GM18951 (cell line): ENCODE measurements around the gene REEP3.

Experiments used
- POLR2A ChIP-seq: IDR thresholded peaks from 4 replicates; pipeline ENCODE4 v1.6.1; 2011; ENCODE audit warnings: mild to moderate bottlenecking; ENCODE audit not compliant: insufficient read length, insufficient read depth; ENCODE audit errors: extremely low read depth
- in situ Hi-C: fragments of 300-500 bp; cut with MboI; formaldehyde crosslinking; loops from one replicate; pipeline ENCODE4 v1.12.0; 2022; ENCODE audit warnings: low sequenced_read_pairs, mixed read lengths, inconsistent platforms; ENCODE audit not compliant: unreplicated experiment

The REEP3 gene

DNA sequence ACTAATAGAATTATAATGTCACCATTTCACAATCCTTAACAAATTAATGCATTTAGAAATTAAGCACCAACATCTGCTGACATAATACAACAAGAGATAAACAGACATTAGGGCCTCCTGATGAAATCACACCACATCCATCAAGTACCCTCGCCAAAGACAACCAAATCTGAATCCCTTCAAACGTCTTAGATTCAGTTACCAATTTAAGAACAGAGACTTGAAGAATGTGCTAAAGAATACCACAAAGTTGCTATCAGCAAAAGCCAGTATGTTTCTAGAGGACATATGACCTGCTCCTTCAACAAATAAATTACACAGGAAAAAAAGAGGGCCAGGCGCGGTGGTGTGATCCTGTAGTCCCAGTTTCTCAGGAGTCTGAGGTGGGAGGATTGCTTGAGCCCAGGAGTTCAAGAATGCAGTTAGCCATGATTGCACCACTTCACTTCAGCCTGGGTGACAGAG lies 144.5 kb downstream of the REEP3 start:
- in situ Hi-C loops = no loop called here
- no peak for TF ChIP-seq POLR2A

DNA sequence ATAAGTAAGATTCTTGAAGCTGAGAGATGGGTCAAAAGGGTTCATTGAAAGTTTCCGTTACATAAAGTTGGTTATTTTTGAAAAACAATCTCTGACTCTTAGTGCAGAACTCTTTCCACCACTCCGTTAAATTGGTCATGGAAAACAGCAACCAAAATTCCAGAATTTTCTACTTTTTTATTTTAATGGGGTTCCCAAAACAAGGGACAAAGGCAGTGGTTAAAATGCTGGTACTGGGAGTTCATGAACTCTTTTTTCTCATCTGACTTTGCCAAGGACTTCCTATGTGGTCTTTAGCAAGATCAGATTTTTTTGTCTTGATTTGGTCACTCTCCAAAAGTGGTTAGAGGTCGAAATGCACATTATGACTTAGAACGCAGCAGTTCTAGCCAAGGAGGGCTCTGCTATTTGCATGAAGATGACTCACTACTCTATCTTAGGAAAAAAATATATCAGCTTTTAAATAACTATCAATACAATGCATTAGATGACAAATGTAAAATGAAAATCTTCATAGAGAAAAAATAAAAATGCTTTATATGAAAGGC lies 145.7 kb downstream of the REEP3 start:
- in situ Hi-C loops = no loop called here
- no peak for TF ChIP-seq POLR2A

DNA sequence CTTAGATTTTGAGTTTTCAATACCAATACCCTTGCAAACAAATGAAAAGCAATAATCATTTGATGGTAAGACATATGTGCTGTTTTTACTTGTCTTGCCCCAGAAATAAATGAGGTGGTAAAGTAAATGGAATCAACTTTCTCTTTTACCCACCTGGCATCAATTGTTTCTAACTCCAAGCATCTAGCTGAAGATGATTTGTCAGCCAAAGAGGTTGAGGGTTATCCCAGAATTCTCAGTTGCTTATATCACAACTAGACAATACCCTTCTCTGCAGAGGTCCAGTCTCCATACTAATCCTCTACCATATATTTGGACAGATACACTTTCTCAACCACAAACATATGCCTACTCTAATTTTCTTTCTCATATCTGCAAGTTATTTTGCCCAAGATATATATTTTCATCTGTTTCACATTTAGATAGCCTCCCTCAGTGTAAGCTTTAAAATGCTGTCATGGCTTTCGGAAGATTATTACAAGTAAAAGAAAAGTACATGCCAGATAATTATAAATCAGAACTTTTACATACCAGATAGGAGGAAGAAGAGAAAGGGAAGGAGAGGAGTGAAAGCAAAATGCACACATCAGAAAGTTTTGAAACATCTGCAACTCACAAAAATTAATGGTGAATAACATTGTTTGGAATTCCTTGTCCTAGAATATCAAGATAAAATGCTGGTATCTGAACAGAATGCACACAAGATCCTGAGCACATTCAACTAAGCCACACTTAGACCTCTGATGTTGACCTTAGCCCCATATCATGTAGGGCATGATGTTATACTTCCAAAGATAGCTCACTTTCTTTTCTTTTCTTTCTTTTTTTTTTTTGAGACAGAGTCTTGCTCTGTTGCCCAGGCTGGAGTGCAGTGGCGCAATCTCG lies 146.6 kb downstream of the REEP3 start:
- TF ChIP-seq POLR2A = no peak
- in situ Hi-C loops = no loop called here

DNA sequence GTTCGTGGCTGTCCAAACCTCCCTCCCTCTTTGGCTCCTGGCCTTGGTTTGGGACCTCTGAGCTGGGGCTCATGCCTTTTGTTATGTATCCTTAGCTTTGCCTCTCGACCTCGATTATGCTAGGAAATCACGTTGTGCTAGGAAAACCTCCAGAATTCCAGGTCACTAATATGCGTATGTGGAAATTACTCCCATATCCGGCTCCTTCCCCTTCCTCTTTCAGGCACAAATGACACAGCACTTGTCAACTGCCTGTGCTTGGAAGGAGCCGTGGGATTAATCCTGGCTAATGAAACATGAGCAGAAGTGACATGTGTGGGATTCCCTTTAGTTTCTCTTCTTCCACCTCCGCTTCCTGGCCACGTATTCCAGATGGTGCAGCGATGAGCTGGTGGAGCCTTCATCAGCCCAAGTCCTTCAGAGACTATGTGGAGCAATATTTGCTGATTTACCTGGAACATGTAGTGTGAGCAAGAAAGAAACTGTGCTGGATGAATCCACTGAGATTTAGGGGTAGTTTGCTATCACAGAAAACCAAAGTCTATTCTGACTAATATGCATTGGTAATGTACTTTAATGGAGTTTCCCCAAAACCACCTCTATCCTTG lies 149.2 kb downstream of the REEP3 start:
- in situ Hi-C loops = no loop called here
- TF ChIP-seq POLR2A = no peak

DNA sequence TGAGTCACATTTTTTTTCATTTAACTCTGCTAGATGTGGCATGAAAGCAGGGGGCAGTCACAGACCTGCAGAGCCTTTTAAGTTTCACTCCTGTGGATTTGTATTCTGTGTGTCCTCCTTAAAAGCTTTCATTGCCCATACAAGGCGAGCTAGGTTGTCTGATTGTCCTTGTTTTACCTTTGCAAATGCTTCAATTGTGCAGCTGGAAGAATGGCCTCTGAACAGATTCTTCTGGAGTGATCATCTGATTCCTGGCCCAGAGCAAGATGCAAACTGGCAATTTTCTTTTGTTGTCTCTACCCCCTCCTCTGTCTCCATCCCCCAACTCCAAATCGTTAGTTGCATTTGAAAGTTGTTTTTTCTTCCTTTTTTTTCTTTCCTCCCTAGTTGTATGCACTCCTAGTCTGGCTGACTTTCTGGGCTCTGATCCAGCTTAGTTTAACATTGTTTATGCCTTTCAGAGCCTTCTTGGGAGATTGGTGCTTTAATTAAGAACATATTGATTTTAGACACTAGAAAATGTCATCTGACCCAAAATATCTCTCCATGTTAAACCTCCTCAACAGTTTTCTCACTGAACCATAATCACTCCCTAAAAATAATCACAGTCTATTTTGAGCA lies 150.2 kb downstream of the REEP3 start:
- no peak for TF ChIP-seq POLR2A
- in situ Hi-C loops = no loop called here

DNA sequence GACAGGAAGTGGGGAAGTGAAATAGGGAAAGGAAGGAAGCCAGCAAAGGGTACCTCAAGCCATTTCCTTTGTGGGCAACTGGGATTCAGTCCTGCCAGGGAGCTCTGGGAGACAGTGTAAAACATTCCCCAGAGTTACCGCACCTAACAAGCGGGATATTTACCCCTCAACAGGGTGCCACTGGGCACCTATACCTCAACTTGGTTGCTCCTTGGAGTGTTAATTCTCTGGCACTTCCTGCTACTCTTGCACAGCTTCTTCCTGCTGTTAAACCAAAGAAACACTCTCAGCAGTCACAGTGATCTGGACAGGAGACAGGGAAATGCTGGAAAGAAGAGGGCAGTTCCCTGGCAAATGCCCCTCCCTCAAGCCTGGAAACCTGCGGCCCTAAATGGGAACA lies 151.3 kb downstream of the REEP3 start:
- TF ChIP-seq POLR2A = no peak
- in situ Hi-C loops = no loop called here

DNA sequence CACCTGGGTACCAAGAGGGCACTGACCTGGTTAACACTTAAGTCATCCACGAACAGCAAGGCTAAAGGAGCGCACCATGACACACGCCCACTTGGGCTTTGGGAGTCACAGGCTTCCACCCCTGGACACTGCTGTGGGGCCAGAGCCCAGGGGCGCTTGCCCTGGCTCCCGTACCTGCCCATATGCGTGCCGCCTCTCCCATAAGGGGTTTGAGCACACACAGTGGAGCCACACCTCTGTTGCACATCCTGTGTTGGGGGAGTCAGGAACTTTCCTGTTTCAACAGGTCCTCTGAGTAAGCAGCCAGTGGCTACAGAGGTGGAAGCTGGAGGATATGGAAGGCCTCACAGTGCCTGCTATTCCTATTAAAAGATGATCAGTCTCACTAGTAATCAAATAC lies 152.0 kb downstream of the REEP3 start:
- no peak for TF ChIP-seq POLR2A
- in situ Hi-C loops = no loop called here

DNA sequence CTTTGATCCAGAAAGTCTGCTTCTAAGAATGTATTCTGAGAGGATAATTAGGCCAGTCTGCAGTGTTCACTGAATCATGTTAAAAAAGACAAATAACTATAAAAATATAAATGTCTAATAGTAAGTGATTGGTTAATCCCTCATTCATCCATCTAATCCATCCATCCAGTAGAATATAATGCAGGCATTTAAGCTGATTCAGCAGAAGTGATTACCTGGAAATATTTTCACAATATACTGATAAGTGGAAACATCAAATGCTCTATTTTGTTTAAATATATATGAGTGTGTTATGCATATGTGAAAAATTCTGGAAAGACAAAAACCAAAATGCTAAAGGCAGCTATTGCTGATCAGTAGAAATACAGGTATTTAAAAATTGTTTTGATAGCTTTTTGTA lies 152.6 kb downstream of the REEP3 start:
- TF ChIP-seq POLR2A = no peak
- in situ Hi-C loops = no loop called here
